ENCODE results near the gene SLC12A8. TPM values are rescaled to one million over a fixed set of nuclear protein-coding genes. Genes with fewer than 3 reads are reported as not detected.

SLC12A8 gene
- total RNA-seq, 1 experiment from 2014 or later, result 57.8 TPM

DNA sequence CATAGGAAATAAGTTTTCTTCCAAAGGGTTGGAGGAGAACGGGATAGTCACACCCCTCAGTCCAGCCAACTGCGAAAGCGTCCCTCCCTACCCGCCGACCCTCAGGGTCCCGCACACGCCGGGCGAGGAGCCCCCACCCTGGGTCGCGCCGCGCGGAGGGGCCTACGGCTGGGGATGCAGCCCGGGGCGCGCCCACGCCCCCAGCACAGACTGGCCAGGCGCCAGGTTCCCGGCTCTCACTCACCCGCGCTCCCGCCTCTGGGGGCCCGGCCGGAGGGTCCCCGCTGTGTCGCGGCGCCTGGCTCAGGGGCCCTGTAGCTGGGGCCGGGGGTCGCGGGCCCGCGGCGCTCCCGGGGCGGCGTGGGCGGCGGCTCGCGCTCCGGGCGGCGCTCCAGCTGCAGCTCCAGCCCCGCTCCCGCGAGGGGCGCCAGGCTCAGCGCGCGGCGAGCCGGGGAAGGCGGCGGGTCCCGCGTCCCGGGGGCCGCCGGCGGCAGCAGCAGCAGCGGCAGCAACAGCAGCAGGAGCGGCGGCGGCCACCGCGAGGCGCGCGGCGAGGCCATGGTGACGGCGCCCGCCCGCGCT lies 157.1 kb downstream of the SLC12A8 start:
- DNase-seq (ENCODE audit: low spot score), result no peak

DNA sequence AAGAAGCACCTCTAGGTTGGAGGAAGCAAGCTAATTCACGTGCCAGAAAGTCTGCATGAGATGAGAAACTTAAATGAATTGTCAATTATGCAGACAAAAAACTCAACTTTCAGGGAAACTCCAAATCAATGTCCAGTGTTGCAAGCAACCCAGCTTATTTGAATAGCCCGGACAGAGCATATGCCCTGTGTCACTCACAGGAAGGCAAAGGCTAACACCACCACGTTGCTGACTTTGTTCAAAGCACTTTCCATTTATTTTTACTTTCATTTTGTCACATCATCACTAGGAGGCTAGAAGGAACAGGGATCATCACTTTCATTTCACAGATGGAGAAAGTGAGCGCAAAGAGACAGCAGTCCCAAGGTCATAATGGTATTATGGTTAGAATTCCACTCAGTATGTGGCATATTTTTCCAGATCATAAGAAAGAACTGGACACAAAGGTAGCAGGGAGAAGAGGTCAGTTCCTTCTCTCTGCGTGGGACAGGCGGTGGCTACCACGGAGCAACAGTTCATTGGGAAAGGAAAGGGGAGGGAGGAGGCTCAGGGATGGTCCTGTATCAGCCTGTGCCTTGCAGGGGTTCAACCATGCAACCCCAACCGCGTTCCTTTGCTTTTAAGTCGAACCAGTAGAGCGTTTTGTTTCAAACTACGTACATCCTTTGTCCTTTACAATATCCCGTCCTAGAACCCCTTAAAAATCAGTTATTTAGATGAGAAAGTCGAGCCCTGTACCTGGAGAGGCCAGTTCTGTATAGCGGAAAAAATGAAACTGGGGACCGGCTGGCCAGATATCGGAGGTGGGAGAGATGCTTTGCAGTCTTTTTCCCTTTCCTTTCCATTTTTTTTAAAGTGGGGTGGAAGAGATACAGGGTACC lies 157.9 kb downstream of the SLC12A8 start:
- peak; percentile 47 for DNase-seq (ENCODE audit: low spot score)

DNA sequence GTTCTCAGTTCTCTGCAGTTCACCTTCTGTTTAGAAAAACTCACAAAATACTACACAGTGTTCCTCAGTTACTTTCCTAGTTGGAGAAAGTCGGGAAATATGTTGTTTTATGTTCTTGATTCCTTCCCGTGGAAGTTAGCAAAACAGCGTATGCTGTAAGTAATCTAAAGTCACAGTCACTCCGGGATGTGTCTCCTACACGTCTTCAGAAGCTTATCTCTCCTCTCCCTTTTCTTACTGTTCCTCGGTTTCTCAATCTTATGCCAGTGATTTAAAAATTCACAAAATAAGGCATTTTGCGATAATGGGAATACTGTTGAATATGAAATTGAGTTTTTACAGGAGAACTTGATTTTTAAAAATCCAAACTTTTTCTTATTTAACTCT lies 158.5 kb downstream of the SLC12A8 start:
- DNase-seq (ENCODE audit: low spot score), result no peak

DNA sequence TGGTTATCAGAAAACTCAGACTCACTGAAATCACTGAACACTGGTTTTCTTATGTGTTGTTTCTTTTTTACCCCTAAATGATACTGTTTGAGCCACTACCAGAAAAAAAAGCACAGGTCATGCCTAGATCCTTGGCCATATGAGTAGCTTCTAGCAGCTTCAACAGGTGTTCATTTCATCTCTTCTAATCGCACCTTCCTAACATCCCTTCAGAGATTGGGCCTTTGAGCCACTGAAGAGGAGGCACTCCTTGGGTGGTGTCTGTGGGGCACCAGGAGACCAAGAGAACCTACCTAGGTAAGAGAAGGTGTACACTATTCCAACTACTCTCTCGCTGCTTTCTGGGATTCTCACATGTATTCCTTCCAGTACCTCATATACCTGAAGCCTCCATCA lies 159.2 kb downstream of the SLC12A8 start:
- no peak for DNase-seq (ENCODE audit: low spot score)

DNA sequence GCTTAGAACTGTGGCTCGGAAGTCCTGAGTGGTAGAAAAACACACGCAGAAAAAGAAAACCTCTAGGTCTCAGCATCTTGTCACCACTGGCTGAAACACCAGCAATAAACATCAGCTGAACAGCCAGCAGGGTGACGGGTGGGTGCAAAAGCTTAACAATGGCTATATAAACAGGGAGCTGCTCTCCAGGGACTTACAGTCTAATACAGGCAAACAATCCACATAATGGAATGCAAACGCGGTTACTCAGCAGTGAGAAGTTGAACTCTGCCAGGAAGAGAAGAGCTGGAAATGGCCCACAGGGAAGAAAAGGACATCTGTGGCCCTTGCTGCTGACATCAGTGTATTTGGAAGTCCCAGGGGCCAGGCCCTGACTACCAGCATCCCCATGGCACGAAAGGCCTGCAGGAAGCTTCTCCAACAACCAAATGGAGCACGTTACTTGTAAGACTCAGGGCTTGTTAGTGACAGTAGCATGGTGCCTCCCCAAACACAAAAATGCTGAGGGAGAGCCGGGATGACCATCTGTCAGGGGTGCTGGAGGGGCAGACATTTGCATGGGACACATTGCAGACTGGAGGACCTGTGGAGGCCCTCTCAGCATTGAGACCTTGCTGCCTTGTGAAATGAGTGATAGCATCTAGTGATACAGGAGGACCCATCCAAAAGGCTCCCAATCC lies 159.8 kb downstream of the SLC12A8 start:
- no peak for DNase-seq (ENCODE audit: low spot score)

DNA sequence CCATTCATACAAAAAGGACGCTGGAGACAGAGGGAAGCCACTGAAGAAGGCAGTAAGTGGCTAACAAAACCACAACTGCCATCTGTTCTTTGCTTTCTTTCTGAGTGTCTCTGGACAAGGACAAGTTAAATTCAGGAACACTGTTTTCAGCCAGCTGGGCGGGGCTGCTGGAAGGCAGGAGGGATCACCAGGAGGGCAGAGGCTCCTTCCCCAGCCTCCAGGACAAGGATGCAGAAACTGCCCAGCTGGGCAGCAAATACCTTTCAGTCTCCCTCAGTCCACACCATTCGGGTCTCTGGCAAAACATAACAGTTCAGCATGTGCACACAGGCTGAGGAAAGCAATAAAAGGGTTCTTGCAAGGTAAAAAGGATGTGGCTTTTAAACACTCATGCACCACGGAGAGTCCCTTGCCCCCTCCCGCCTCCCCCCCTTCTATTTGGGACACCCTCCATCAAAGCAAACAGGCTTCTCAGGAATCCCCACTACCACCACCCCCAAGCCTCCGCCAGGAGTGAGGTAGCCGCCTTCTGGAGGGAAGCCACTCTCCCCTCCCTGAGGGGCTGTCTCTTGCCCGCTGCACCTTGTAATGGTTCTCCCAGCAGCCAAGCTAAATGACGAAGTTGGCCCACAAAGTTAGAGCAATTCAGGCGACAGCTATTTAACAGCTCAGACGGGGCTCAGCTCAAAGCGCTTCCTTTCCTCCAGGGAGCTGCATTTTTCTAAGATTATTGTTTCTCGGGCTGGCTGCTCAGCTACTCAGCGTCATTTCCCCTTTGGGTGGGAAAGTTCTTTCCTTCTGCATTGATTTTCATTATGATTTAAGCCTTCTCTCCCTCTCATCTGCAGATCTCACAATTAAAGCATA lies 160.6 kb downstream of the SLC12A8 start:
- no peak for DNase-seq (ENCODE audit: low spot score)

DNA sequence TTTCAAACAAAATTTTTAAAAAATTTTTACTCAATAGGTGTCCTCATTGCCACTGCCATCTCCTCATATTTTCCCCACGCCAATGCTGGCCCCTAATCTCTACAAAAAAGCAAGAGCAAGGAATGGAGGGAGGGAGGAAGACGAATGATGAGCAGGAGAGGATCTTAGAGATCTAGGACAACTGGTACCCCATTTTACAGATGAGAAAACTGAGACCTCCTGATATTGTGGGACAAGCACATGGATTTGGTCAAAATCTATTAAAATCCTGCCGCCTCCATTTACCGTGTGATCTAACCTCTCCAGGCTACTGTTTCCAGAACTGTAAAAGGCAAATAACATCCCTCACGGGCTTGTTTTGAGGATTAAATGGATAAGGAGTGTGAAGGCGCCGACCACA lies 161.3 kb downstream of the SLC12A8 start:
- no peak for DNase-seq (ENCODE audit: low spot score)

DNA sequence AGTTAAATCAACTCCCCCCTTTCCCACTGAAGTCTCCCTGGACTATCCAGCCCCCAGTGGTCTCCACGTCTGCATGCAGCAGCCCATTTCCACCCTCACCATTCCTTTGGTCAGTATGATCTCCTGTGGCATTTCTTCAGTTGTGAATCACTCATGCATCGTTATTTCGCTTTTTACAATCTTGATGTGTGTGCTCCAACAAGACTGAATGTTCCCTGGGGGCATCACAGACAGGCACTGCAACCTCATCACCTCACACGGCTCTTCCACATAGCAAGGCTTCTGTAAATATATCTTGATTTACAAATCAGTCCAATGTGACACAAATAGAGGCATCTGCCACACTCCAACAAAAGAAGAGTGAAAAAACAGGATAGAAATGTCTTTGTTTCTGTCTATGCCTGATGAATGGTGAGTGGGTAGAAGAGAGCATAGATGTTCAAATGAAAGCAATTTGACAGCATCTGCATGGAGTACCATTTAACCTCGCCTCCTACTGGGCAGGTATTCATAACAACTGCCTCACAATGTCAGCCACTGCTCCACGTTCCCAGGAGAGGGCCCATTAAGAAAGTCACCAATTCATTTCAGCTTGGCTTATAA lies 162.0 kb downstream of the SLC12A8 start:
- DNase-seq (ENCODE audit: low spot score), result no peak

DNA sequence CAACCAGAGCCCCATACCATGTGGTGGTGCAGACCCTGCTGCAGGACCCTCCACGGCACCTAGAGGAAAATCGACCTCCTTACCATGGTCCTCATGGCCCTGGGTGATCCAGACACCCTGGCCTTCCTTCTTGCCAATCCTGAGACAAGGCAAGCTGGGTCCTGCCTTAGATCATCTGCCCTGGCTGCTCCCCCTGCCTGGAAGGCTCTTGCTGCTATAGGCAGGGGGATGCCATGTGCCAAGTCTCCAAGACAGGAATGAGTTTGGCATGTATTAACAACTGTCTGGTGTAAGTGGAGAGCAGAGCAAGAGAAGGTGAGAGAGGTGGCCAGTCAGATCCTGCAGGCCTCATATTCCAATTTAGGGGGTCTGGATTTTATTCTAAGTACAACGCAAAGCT lies 164.3 kb downstream of the SLC12A8 start:
- no peak for DNase-seq (ENCODE audit: low spot score)

DNA sequence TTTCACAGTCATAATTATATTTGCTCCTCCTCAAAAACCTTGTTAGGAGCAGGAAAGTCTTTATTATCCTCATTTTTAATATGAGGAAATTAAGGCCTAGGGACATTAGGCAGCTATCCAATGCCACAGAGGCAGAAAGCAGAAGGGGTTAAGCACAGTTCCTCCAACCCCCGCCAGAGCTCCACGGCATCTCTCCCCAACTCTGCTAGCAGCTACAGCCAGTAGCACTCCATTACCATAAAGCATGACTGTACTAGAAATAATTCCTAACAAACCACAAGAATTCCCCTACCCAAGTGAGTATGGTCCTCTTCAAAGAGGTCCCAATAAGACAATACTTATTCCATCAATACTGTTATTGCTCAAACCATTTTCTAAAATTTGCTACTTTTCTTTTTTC lies 166.6 kb downstream of the SLC12A8 start:
- no peak for DNase-seq (ENCODE audit: low spot score)

DNA sequence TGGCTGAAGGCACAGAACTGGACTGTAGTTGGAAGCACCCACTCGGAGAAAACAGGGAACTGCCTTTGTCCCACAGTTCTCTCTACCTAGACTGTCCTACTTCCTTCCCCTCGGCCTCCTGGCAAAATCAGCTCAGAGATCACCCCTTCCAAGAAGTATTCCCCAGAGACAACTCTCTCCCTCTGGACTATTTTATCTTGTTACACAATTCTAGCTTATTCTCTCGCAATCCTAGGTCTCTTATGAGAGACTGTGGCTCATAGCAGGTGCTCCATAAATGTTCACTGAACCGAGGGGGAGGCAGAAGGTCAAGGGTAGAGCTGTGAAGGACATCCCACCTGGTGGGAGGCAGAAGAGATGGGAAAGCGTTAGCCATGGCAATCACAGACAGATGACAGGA lies 167.4 kb downstream of the SLC12A8 start:
- DNase-seq (ENCODE audit: low spot score), result no peak

DNA sequence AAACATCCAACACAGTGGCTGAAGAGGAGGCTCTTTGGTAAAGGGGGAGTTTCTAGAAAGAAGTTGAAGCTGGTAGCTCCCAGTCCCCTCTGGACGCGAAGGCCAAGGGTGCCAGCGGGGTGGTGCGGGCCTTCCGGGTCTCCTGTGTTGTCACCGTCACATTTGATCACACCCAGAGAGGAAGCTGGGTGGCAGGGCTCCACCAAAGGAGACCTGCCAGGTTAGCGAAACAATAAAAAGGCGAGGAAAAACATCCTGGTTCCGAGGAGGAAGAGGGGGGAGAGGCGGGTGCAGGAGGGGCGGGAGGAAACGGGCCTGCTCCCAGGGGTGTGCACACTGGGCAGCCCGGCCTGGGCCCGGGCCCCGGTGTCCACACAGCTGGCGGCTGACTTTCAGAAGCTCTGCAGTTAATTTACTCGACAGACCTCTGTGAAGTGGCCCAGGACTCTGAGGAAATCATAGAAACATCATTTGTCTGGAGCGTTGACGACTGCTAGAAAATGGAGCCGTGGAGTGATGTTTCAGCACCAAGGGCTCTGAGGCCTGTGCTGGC lies 168.9 kb downstream of the SLC12A8 start:
- DNase-seq (ENCODE audit: low spot score), result no peak

DNA sequence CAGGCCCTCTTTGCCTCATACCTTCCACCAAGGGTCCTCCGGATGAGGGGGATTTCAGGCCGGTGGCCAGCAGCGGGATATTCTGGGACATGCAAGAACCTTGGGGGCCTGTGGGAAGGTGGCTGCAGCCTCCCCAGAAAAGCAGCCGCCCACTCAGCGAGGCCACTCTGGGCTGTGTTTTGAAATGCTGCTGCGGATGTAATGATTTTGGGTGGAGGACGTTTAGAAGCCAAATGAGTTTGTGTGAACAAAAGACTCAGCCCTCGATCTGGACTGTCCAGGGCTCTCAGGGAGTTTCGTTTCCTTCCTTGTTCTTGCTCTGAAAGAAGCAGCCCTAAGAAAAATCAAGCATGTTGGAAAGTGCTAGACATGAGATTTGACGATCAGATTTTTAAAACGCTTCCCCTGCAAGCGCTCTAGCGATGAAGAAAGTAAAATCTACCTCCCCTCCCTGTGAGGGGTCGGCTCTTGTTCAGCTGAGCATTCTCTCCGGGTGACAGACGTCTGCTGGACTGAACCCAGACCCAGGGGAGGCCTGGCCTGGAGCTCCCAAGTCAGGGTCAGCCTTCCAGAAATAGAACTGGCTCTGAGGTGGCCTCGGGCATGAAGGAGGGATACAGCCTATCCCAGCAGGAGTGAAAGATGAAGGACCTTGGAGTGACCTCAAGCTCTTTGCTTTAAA lies 169.7 kb downstream of the SLC12A8 start:
- DNase-seq (ENCODE audit: low spot score), result no peak

DNA sequence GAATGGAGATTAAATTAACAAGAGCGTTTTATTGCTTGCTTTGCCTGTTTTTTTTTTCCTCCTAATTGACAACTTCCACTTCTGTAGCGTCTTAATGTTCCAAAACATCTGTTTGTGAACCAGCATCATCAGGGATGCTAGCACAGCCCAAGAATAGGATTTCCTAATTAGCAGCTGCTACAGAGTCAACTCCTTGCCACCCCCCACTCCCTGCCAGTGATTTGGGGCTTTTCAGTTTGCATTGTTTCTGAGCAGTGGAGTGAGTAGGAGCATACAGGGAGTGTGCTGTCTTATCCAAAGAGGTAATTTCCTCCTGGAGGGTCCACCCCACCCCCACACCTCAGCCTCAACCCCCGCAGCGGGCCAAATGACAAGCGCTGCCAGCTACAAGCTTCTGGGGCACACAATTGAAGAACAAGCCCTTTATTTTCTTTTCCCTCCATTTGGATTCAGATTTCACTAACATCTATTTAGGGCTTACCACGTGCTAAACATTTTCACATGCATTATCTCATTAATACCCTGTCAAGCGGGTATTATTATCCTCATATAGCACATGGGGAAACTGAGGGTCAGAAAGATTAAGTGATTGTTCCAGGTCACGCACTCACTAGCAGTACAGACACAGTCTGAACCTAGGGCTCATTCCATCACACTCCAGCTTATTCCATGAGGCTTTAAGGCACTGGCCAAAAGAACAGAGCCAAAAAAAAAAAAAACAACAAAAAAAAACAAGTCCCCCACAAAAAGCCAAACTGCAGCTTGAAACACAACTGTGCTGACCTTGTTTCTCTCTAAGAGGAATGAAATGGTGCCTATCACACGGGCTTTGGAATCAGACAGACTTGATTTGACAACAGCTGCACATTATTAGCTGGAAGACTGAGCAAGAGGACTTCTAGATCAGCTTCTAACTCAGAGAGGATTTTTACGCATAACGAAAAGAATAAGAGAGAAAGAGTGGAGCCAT lies 173.1 kb downstream of the SLC12A8 start:
- no peak for DNase-seq (ENCODE audit: low spot score)

DNA sequence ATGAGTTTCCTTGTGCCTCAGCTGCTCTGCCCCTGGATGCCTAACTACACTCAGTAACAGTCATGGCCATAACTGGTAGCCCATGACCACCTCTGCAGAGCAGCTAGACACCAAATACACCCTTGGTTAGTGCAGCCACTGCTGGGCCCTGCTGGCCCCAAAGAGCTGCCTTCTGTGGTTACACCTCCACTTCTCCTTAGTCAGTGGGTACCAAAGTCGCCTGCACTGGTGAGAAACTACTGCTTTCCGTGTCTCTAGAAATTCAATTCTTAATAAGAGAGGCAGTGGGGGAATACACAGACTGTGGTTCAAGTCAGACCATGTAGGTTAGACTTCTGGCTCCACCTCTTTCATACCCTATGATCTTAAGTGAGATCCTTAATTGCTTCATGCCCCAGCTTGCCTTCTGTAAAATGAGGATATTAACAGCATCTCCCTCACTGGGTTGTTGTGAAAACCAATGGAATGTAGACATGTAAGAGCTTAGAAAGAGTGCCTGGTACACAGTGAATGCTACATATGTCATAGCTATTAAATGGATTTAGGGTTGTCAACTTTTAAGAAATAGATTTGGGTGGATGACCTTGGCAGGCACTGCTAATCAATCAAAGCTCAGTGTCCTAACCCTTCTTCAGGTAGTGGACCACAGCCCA lies 174.9 kb downstream of the SLC12A8 start:
- DNase-seq (ENCODE audit: low spot score), result no peak

DNA sequence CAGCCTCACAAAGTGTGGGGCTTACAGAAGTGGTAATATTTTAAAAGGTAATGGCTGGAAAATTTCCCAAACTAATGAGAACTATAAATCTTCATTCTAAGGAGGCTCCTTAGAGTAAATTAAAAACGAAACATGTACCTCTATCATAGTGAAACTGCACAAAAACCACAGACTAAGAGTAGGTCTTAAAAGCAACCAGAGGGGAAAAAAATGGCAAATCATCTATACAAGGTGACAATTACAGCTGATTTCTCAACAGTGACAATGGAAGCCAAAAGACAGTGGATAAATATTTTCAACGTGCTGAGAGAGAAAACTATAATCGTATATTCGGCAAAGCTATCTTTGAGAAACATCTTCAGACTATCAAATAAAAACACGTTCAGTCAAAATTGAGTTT lies 177.3 kb downstream of the SLC12A8 start:
- DNase-seq (ENCODE audit: low spot score), result no peak

DNA sequence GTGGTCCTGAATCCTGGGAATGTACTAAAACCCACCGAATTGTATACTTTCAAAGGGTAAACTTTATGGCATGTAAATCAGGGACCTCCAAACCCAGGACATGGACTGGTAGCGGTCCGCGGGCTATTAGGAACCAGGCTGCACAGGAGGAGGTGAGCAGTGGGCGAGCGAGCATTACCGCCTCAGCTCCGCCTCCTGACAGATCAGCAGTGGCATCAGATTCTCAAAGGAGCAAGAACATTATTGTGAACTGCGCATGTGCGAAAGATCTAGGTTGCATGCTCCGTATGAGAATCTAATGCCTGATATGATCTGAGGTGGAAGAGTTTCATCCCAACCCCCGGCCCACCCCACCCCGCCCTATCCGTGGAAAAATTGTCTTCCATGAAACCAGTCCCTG lies 178.9 kb downstream of the SLC12A8 start:
- no peak for DNase-seq (ENCODE audit: low spot score)

DNA sequence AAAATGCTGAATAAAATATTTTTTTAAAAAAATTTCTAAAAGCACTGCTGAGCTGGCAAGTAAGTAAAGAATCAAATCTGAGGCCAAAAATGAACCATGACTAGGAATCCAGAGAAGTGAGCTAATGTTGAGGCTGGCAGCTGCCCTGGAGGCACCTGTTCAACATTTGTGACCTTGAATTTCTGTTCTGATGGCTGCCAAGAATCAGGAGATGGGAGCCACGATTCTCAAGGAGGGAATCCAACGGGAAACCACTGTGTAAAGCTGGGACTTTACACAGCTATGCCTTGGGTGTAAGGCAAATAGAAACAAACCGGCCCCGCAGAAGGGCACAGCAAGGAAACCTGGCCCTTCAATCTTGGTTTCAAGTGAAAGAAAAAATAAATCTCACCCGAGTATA lies 179.4 kb downstream of the SLC12A8 start:
- DNase-seq (ENCODE audit: low spot score), result no peak

DNA sequence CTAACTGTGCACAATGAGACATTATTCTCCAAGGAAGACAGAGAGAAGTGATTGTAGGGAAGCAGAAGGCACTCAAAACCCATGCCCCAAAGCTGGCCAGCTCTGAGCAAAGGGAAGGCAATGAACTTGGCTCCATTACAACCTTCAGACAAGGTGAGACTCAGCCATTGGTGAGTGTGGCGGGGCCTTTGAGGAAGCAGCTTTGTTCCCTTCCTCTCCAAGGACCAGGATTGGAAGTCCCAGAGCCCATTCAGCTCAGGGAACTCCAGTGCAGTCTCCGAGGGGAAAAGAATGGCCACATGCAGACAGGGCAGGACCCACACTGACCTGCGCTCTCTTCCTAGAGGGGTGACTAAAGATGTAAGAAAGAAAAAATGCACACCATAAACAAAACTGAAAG lies 179.9 kb downstream of the SLC12A8 start:
- DNase-seq (ENCODE audit: low spot score), result no peak

All from HT-29 (cell line).